Measurements from ENCODE around the gene NT5DC2.

DNA sequence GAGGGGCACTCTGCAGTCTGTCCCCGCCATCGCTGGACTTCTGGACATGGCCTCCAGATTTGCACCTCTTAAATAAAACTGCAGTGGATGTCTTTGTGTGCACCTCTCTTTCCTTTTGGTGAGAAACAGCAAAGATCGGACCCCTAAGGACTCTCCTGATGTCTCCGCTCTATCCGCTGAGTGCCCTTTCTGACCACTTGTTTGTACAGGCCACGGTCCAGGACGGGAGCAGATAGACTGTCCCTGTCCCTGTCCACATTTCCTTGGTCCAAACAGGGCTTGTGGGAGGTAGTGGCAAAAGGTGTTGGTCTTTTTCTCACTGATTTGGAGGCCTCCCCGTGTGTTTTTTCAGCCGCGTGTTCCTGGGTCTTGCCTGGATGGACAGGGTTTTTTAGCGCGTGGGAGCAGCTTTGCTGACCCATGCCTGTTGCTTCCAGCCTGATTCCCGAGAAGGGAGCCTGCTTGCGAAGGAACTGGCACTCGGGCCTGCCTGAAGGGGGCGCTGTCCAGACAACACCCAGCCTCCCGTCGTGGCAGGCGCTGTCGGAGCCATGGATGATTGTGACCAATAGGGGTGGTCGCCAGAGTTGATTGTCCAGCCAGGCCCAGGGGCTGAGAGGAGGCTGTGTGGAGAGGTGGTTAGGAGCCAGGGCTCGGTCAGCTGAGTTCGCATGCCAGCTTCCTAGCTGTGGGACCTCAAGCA, 51.7 kb downstream of the NT5DC2 start:
- TF ChIP-seq, protein P1, sequence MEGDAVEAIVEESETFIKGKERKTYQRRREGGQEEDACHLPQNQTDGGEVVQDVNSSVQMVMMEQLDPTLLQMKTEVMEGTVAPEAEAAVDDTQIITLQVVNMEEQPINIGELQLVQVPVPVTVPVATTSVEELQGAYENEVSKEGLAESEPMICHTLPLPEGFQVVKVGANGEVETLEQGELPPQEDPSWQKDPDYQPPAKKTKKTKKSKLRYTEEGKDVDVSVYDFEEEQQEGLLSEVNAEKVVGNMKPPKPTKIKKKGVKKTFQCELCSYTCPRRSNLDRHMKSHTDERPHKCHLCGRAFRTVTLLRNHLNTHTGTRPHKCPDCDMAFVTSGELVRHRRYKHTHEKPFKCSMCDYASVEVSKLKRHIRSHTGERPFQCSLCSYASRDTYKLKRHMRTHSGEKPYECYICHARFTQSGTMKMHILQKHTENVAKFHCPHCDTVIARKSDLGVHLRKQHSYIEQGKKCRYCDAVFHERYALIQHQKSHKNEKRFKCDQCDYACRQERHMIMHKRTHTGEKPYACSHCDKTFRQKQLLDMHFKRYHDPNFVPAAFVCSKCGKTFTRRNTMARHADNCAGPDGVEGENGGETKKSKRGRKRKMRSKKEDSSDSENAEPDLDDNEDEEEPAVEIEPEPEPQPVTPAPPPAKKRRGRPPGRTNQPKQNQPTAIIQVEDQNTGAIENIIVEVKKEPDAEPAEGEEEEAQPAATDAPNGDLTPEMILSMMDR (IDR thresholded peaks at IDR 0.05; ENCODE audit: low read depth, low read length) = peak; percentile 58
- TF ChIP-seq EZH2phosphoT487 (IDR thresholded peaks at IDR 0.05; ENCODE audit: low read depth) = no peak

All from OCI-LY3 (cell line).